PC-3 (cell line): ENCODE data around the gene OXGR1.

ENCODE experiments used
- CTCF ChIP-seq: fragments of 300-600 bp; sonication (generic); conservative IDR thresholded peaks from 2 replicates; pipeline ENCODE4 v1.5.1; 2017; ENCODE audit warnings: antibody characterized with exemption, low read depth, mild to moderate bottlenecking, low read length
- EZH2 ChIP-seq: fragments of 300-600 bp; sonication (generic); IDR thresholded peaks from one replicate; pipeline ENCODE4 v1.6.1; 2017; ENCODE audit warnings: antibody characterized with exemption, mild to moderate bottlenecking, low read length; ENCODE audit not compliant: unreplicated experiment

GRCh38 chr13:96947343-96947910 is 46.8 kb downstream of the OXGR1 start:
- TF ChIP-seq CTCF (no peak), EZH2 (no peak)
